CD4-positive, alpha-beta T cell (primary cell): ENCODE results near the gene SLC5A9. TPM values are rescaled to one million over a fixed set of nuclear protein-coding genes. Genes with fewer than 3 reads are reported as not detected.

Source experiments
- ATAC-seq: fragments of 200-7000 bp; cut with Tn5 transposase; one replicate; pipeline ENCODE4 v1.10.0; 2022; ENCODE audit warnings: mild to moderate bottlenecking; ENCODE audit not compliant: poor library complexity
- CTCF ChIA-PET: fragments of 350-600 bp; sonication (Branson Sonifier 250); formaldehyde crosslinking; loops from one replicate; lab custom pipeline; 2021; ENCODE audit warnings: antibody characterized with exemption, inconsistent platforms; lab: Charles Lee
- POLR2A ChIA-PET: fragments of 350-600 bp; sonication (Branson Sonifier 250); formaldehyde crosslinking; loops from one replicate; lab custom pipeline; 2021; ENCODE audit warnings: antibody characterized with exemption, inconsistent platforms; lab: Charles Lee
- DNase-seq, 14 experiments: peaks; one replicate each; pipeline ENCODE4 v3.0.0-alpha.2; 2013 to 2020; ENCODE audit warnings: mixed read lengths in 2 of 14
- H3K27ac ChIP-seq, 2 donors: one replicate each; pipeline versions ENCODE4 v1.5.1 to v1.7.0; 2013; ENCODE audit warnings: low read length in 2 of 2, low read depth in 1 of 2, mild to moderate bottlenecking in 1 of 2
- H3K27me3 ChIP-seq, 2 experiments: 1 replicate in 1 of 2; 2 replicates in 1 of 2; pipeline versions ENCODE4 v1.6.1 to v1.7.0; 2013; ENCODE audit warnings: low read length in 2 of 2, control low read depth in 1 of 2, mild to moderate bottlenecking in 1 of 2, moderate library complexity in 1 of 2; ENCODE audit not compliant: insufficient read depth in 2 of 2, control insufficient read depth in 1 of 2
- H3K36me3 ChIP-seq: one replicate; pipeline ENCODE4 v1.6.1; 2013; ENCODE audit warnings: low read length, control low read depth; ENCODE audit not compliant: insufficient read depth
- H3K4me1 ChIP-seq: one replicate; pipeline ENCODE4 v1.6.1; 2013; ENCODE audit warnings: low read length, control low read depth; ENCODE audit not compliant: insufficient read depth
- H3K4me3 ChIP-seq: one replicate; pipeline ENCODE4 v1.5.1; 2013; ENCODE audit warnings: mild to moderate bottlenecking, low read length, moderate library complexity
- H3K9me3 ChIP-seq, 2 experiments: 1 replicate in 1 of 2; 2 replicates in 1 of 2; pipeline versions ENCODE4 v1.6.1 to v1.7.0; 2013; ENCODE audit warnings: low read length in 2 of 2, mild to moderate bottlenecking in 2 of 2, control low read depth in 1 of 2, moderate library complexity in 1 of 2; ENCODE audit not compliant: control insufficient read depth in 1 of 2, insufficient read depth in 1 of 2
- H3K27ac Mint-ChIP-seq: one replicate; pipeline ENCODE4 v1.8.0; 2020; ENCODE audit warnings: mixed read lengths
- H3K27me3 Mint-ChIP-seq: one replicate; pipeline ENCODE4 v1.8.0; 2021; ENCODE audit warnings: mixed read lengths
- H3K36me3 Mint-ChIP-seq: one replicate; pipeline ENCODE4 v1.8.0; 2021; ENCODE audit warnings: low read depth, mixed read lengths
- H3K4me1 Mint-ChIP-seq: one replicate; pipeline ENCODE4 v1.8.0; 2021; ENCODE audit warnings: low read depth, mixed read lengths
- H3K4me3 Mint-ChIP-seq: one replicate; pipeline ENCODE4 v1.8.0; 2020; ENCODE audit warnings: mild to moderate bottlenecking, mixed read lengths
- H3K9me3 Mint-ChIP-seq: one replicate; pipeline ENCODE4 v1.8.0; 2020; ENCODE audit warnings: mixed read lengths
- intact Hi-C, 2 experiments: fragments of 100-400 bp; cut with DNase I in 1 of 2; cut with micrococcal nuclease in 1 of 2; formaldehyde crosslinking; loops; one replicate each; pipeline versions ENCODE4 v1.15.1 to v1.9.0; 2023 to 2025; cut with DNase I, micrococcal nuclease
- total RNA-seq, 174 experiments: library from RNA in 2 of 174; stranded (reverse) in 2 of 174; gene quantifications; one replicate each; pipeline ENCODE4 v1.2.3 and lab custom pipeline; 2021 to 2026
- TF ChIP-seq, protein P1 (sequence below): fragments of 200-600 bp; IDR thresholded peaks from one replicate; pipeline ENCODE4 v1.8.0; 2022; ENCODE audit warnings: antibody characterized with exemption, mild to moderate bottlenecking

The SLC5A9 gene
- total RNA-seq, 2 experiments from 2014 or later: not detected

DNA sequence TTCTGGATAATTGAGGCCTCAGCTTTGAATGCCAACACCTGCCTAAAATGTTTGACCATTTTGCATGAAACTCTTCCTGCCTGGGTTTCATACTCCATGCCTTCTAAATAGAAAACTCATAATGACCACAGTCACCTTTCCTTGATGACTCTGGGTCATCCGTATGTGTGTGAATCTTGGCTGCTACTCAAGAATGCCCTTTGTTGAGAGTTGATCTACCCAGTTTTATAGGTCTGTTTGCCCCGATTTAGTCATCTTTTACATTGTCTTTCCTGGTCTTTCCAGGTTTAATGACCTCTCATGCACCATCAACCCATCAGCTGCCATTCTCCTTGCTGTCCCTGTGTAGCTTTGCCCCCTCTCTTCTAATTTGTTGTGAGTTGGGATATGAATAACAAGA, 2.7 kb upstream of the SLC5A9 start:
- no peaks in the 10 kb centered on the region for H3K27me3 Mint-ChIP-seq
- Histone ChIP-seq H3K36me3 (no peaks in the 10 kb centered on the region), H3K9me3 (no peaks in the 10 kb centered on the region), H3K4me1 (no peaks in the 10 kb centered on the region), H3K4me3 (no peak overlapping the region), H3K27ac (no peak overlapping the region), H3K27me3 (no peaks in the 10 kb centered on the region)
- H3K27ac Mint-ChIP-seq: no peak overlapping the region
- DNase-seq (no peak), ATAC-seq (no peak)
- H3K9me3 Mint-ChIP-seq: no peaks in the 10 kb centered on the region
- H3K4me3 Mint-ChIP-seq: no peak overlapping the region
- no peaks in the 10 kb centered on the region for H3K36me3 Mint-ChIP-seq
- POLR2A ChIA-PET: no interaction called here
- no peaks in the 10 kb centered on the region for H3K4me1 Mint-ChIP-seq
- CTCF ChIA-PET: no interaction called here
- TF ChIP-seq, protein P1, sequence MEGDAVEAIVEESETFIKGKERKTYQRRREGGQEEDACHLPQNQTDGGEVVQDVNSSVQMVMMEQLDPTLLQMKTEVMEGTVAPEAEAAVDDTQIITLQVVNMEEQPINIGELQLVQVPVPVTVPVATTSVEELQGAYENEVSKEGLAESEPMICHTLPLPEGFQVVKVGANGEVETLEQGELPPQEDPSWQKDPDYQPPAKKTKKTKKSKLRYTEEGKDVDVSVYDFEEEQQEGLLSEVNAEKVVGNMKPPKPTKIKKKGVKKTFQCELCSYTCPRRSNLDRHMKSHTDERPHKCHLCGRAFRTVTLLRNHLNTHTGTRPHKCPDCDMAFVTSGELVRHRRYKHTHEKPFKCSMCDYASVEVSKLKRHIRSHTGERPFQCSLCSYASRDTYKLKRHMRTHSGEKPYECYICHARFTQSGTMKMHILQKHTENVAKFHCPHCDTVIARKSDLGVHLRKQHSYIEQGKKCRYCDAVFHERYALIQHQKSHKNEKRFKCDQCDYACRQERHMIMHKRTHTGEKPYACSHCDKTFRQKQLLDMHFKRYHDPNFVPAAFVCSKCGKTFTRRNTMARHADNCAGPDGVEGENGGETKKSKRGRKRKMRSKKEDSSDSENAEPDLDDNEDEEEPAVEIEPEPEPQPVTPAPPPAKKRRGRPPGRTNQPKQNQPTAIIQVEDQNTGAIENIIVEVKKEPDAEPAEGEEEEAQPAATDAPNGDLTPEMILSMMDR: no peak
- intact Hi-C loops: no loop called here

- Histone ChIP-seq H3K4me3 (no peak overlapping the region), H3K4me1 (no peaks in the 10 kb centered on the region), H3K9me3 (no peaks in the 10 kb centered on the region), H3K27me3 (no peaks in the 10 kb centered on the region), H3K27ac (no peak overlapping the region), H3K36me3 (no peaks in the 10 kb centered on the region)
- Mint-ChIP-seq H3K27ac (no peak overlapping the region), H3K36me3 (no peaks in the 10 kb centered on the region), H3K4me1 (no peaks in the 10 kb centered on the region), H3K9me3 (no peaks in the 10 kb centered on the region), H3K4me3 (no peak overlapping the region), H3K27me3 (no peaks in the 10 kb centered on the region)
- intact Hi-C loops: no loop called here
- POLR2A ChIA-PET: no interaction called here
- CTCF ChIA-PET: no interaction called here
- no peak for ATAC-seq
- DNase-seq: no peak
- TF ChIP-seq, protein P1: no peak
Measured at GRCh38 chr1:48221122-48221521, 1.4 kb upstream of the SLC5A9 start.

DNA sequence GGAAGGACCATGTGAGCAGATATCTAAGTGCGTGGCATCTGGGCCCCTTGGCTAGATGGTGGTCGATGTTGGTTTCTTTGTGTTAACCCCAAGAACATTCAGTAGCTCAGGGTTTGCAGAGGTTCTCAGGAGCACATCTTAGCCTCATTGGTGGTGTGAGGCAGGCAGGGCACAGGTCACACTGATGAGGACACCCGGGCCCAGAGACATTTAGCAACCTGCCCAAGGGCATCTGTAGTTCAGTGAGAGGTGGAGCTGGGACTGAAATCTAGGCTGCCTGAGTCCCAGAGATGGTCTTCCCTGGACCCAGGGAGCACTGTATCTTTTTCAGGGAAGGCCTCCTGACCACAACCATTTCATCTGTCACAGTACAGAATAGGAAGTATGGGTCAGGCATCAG, 859 bp upstream of the SLC5A9 start:
- POLR2A ChIA-PET: no interaction called here
- no peaks in the 10 kb centered on the region for H3K9me3 ChIP-seq
- Mint-ChIP-seq H3K4me3 (no peak overlapping the region), H3K27ac (no peak overlapping the region), H3K9me3 (no peaks in the 10 kb centered on the region), H3K4me1 (no peaks in the 10 kb centered on the region), H3K27me3 (no peaks in the 10 kb centered on the region), H3K36me3 (no peaks in the 10 kb centered on the region)
- DNase-seq (no peak), ATAC-seq (no peak)
- H3K27me3 ChIP-seq: no peaks in the 10 kb centered on the region
- TF ChIP-seq, protein P1: no peak
- no peak overlapping the region for H3K4me3 ChIP-seq
- peaks cover 5% of the 10 kb centered on the region for H3K4me1 ChIP-seq
- H3K27ac ChIP-seq: no peak overlapping the region
- CTCF ChIA-PET: no interaction called here
- intact Hi-C loops: no loop called here
- no peaks in the 10 kb centered on the region for H3K36me3 ChIP-seq
